ENCODE data around the gene IP6K2.
A peak's percentile ranks its signal among the peaks of the same experiment; 100 is the strongest.

Gene IP6K2

DNA sequence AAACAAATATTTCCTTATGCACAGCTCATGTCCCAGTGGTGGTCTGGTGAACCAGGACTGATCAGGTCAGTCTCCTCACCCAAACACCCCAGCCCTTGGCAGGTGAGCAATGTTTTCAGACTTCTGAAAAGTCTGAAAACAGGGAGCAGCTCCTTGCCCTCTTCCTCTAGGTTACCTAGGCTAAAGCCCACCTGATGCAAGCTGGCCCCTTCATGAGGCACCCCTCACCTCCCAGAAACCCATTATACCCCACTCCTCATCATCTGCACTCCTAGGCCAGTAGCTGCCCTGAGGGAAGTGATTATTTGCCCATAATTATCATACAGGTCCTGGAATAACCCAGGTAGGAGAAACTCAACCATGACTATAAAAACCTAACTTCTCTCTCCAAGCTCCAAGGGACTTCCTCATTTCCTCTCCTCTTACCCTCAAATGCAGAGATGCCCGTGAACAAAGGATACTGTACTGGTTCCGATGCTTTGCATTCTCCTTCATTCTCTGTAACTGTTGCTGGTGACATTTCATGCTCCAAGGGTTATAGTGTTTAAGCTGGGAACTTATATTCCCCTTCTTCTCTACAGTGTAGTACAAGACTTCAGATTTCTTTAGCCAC lies 26.1 kb downstream of the IP6K2 start:
- DNase-seq (ENCODE audit: low read depth in 2 of 2), result no peak

DNA sequence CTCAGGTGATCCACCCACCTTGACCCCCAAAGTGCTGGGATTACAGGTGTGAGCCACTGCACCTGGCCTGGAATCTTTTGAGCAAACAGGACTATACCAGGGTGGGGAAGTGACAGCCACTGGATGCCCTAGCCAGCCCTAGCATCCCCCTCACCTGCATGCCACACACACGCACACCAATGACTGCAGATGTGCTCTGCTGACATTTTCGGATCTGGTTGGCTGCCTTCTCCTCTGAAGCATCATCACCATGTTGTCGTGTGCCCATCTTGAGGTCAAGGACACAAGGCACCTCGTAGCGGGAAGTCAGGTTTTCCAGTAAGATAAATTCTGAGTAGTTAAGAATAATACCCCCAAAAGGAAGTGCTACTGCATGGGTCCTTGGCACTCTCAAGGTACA lies 27.6 kb downstream of the IP6K2 start:
- no peak for DNase-seq (ENCODE audit: low read depth in 2 of 2)

DNA sequence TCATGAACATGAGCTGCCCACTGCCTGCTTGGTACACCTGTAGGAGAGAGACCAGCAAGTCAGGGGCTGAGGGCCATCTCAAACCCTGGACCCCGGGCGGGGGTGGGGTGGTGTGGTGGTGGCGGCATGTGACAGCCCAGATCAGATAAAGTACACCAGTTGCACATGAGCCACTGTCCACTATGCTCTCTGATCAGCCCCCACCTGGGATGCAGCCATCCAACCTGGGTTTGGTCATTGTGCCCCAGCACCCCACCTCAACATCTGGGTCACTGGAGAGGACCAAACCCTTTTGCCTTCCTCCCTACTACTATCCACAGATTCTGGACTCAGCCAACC lies 28.3 kb downstream of the IP6K2 start:
- no peak for DNase-seq (ENCODE audit: low read depth in 2 of 2)

DNA sequence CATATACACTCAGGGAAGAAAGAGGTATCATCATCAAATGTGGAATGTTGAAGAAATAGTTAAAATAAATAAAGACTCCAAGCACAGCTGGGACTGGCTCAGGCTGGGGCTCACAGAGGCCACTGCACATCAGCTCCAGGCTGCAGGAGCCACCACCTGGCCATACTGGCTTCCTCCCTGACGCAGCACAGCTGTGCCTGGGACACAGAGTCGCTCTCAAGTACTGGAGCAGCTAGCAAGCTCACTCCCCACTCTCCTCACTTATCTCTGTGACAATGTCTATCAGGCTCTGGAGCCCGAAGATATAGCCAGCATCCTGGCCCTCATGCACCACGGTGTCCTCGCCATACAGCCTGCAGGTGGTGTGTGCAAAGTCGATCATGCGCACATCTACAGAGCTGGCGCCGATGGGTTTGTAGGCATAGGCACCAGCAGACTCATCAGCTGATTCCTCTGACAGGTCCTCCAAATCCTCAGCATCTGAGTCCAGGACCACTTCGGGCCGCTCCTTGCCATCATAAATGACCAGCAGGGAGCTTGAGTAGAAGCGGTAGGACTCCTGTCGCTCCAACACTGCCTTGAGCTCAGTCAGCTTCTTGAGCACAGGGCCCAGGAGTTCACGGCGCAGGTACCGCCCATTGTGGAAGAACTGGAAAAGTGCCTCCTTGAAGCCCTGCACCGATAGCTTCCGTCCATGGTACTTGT lies 28.8 kb downstream of the IP6K2 start:
- no peak for DNase-seq (ENCODE audit: low read depth in 2 of 2)

DNA sequence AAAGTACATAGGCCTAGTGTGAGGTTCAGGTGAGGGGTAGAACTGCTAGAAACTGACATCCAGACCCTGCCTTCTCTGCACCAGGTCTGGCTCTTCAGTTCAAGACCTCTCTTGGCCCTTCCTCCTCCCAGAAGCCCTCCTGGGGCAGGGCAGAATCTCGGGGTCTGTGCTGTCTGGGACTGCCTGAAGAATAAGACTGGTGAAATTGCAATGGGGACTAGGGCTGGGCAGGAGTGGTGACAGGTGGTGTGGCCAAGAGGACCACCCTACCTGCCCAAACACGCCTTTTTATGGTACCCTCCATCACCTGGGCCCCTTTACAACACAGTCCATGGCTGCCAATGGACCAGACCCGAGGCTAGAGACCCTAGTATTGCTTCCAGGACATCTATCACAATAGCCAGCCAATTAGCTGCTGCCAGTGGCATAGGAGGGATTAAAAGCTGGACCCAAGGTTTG lies 29.8 kb downstream of the IP6K2 start:
- DNase-seq (ENCODE audit: low read depth in 2 of 2), result no peak

DNA sequence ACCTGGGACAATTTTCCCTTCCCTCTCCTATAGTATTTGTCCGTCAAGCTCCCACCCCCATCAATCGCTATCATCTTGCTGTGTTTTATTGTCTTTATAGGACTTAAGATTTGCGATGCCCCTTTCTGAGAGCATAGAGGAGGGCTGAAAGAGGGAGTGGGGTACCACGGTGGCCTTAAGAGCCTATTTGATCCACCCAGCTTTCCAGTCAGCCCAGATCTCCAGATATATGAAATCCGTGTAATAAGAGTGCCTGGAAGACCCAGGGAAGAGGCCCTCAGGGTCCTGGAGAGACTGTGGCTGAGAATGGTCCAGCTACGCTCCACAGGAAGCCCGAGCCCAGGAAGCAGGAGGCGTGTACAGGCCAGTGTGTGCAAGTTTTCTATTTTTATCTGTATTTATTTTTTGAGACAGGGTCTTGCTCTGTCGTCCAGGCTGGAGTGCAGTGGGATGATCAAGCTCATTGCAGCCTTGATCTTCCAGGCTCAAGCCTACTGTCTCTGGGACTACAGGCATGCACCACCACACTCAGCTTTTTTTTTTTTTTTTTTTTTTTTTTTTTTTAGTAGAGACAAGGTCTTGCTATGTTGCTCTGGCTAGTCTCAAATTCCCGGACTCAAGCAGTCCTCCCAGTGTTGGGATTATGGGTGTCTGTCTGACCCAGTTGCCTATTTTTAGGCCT lies 30.3 kb downstream of the IP6K2 start:
- DNase-seq (ENCODE audit: low read depth in 2 of 2), result no peak

DNA sequence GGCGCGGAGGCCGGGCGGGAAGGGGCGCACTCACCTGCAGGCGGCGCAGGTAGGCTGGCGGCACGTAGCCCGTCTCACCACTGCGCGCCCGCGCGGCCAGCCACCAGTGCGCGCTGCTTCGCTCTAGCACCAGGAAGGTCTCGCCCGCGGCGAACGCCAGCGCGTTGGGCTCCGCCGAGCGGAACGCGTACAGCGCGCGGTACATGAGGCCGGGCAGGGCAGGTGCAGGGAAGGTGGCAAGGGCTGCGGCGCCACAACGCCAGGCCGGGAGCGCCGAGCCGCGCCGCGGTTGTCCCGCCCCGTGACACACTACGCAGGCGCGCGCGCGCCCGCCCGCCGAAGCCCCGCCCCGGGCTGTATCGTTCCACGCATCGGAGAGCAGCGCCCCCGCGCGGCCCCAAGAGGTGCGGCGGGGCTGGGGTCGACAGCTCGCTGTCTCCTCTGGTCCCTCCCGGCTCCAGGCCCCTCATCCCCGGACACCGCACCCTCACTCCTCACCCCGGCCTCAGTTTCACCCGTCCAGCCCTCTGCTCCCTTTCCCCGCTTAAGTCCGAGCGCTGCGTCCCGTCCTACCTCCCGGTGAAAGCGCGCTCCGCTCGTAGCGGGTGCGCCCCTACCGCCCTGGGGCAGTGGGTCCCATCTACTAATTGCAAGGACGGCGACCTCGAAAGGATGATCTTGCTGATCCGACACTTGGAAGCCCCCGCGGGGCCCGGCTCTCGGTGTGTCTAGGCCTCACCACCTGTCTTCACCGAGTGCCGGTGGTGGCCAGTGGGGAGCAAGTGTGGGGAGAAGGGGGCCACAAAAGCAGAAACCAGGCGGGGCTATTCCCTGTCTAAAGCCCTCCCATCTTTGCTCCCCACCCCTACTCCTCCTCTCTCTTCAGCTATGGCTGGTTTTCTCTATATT lies 31.2 kb downstream of the IP6K2 start, which contains the start of gene NCKIPSD:
Gene NCKIPSD, minus strand, starts transcription at position 313 of the 909 bp plus-strand sequence. Its CDS starts 108 bp downstream, at position 205.
- DNase-seq (ENCODE audit: low read depth in 2 of 2), result peak; percentile 76 to 89

DNA sequence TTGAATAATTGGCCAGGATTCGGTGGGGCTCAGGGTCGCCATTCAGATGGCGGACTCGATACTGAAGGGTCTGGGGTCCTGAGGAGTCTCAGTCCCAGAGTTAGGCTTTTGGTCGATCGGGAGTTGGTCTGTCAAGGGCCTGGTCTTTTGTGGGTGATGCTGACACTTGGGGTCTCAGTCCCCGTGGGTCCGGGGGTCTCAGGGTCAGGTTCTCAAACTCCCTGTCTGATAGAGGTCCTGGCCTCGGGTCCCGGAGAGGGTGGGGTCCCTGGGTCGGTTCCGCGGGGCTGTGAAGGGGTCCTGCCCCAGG lies 31.8 kb downstream of the IP6K2 start:
- DNase-seq (ENCODE audit: low read depth in 2 of 2), result no peak

DNA sequence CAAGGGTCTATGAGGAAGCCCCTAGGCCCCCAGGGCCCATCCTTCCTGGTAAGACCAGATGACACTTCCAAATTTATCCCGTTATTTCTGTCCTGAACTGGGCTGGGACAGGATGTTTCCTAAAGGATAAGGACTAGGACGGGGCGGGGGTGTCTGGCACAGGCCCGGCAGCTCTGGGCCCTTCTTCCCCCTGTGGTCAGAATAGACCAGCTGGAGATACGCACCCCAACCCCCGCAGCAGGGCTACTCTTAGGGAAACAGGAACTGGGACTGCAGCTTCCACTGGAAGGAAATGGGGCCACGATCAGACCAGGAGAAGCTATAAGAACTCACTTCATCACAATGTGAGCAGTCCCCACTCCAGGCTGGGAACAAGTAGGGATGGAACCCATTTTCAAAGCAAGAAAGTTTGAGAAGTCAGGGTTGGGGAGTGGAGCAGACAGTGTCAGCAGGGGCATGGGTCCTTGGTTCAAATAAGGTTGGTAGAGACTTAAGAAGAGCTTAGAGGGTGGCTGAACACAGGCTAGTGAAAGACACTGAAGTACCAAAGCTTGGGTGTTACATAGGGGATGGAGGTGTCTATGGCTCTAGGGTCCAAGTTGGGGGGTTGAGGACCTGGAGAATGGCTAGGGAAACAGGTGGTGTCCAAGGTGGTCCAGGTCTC lies 32.4 kb downstream of the IP6K2 start:
- DNase-seq (ENCODE audit: low read depth in 2 of 2), result no peak

DNA sequence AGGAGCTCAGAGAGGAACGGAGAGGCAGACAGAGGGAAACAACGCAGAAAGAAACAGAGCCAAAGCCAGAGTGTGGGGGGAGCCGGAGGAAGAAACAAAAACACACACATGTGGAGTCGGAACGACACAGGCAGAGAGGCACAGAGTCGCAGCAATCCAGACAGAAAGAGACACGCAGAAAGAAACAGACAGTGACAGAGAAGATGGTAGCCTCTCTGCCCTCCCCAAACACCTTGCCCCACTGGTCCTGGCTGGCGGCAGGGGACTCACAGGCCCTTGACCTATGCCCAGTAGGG lies 33.0 kb downstream of the IP6K2 start:
- no peak for DNase-seq (ENCODE audit: low read depth in 2 of 2)

DNA sequence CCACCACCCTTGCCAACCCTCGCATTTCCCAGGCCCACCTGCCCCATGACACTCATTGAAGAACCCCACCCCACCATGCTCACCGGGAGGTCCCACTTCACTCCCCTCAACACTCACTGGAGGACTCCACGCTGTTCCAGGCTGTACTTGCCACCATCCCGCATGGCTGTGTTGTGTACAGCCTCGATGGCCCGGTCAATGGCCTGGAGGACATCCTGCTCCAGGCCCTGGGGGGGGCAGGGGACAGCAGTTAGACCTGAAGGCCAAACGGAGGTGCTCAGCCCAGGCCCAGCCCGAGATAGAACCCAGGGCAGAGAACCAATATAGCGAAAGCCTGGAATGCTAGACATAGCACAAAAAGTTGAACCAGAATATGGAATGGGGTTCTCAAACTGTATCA lies 34.2 kb downstream of the IP6K2 start:
- DNase-seq (ENCODE audit: low read depth in 2 of 2), result no peak

DNA sequence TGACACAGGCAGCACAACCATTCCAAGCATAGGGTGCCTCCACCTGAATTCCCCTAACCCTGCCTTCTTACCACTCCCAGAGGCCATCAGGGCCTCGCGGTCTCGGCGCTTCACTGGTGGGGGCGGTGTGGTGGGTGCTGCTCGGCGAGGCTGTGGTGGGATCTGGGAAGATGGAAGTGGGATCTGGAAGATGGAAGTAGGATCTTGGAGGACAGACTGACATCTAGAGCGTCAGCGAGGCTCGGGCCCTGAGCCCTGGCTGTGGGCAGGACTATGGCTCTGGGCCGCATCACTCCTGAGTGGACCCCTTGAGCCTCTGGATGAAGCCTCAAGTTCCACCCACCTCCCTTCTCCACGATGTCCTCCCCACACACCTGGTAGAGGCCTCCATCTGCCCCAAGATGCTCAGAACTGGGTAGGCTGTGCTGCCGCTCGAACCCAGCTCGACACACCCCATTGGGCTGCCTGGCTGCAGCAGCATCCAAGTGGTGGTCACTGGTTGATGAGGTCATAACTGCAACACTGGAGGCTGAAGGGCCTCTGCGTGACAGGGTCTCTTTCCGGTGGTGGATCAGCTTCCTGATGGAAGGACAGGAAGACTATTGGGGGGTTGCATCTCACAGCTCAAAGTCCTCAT lies 34.9 kb downstream of the IP6K2 start:
- no peak for DNase-seq (ENCODE audit: low read depth in 2 of 2)

DNA sequence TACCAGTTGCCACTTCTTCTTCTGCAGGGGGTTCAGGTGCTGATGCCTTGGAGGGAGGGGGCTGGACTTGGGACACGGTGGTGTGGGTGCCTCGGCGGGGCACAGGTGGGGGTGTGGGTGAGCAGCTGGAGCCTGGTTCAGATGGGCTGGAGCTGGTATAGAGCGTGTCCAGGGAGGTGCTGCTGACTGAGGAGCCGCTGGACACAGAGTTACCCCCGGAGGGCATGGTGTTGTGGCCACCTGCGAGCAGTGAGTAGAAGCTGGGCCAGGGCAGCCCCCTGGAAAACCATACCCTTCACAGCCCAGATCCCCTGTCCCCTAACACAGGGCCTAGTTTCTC lies 35.5 kb downstream of the IP6K2 start:
- DNase-seq (ENCODE audit: low read depth in 2 of 2), result no peak

DNA sequence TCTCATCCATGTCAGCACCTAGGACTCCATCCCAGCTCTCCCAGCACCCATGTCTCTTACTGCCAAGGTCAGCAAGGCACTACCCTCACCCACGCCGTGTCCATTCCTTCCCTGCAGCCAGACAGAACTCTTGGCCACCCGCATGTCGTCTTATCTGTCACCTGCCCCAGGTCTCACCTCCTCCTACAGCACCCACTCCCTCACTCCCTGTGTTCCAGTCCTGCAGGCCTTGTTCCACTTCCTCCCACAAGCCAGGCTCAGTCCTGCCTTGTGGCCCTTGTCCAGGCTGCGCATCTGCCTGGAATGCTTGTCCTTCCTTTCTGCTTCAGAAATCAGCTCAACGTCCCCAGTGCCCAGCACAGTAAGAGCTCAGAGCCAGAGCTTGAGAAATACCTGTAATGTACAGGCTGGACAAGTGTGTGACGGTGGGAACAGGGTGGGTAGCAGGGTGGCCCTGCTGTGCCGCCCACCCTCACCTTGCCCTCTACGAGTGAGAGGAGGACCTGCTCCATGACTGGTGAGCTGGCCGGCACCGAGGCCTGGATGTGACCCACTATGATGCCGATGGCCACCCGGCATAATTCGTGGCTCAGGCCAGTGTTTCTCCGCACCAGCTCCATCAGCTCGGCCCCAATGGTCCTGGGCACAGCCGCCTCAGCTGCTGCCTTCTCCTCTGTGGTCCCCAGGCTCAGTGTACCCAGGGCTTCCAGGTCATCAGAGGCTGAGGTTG lies 36.0 kb downstream of the IP6K2 start:
- no peak for DNase-seq (ENCODE audit: low read depth in 2 of 2)

DNA sequence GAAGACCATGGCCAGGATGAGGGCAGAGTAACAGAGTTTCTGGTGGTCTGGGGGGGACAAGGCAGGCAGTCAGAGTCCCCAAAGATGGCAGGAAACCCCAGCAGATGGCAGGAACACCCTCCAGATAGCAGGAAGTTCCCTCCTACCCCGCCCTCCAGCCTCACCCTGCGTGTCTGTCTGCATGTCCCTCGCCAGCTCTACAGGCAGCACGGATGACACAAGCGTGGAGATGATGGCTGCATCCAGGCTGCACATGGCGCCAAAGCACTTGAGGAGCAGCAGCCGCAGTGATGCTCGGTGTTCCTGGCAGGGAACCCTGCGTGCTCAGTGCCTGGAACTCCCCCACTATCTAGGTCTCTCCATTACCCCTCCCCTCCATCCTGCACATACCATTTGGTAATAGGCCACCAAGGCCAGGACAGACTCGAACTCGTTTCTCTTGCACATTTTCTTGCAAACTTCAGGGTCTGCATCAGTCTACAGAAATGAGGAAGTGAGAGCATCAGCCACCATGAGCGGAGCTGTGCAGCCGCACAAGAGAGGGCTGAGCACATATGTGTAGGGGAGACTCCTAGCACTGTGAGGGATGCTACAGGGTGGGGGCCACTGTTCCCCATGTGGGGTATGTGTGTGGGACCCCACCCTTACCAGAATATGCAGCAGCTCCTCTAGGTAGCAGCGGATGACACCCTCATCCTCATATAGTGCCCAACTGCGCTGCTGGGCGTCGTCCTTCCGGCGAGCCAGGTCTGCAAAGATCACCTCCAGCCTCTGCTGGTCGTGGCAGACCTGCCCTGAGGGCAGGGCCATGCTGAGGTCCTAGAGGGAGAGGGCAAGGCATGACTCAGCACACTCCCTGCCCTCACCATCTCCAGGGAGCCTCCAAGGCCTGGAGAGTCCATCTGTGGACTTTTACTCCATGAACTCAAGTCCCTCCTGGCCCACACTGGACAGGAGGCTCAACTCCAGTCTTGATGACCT lies 37.3 kb downstream of the IP6K2 start:
- DNase-seq (ENCODE audit: low read depth in 2 of 2), result no peak

DNA sequence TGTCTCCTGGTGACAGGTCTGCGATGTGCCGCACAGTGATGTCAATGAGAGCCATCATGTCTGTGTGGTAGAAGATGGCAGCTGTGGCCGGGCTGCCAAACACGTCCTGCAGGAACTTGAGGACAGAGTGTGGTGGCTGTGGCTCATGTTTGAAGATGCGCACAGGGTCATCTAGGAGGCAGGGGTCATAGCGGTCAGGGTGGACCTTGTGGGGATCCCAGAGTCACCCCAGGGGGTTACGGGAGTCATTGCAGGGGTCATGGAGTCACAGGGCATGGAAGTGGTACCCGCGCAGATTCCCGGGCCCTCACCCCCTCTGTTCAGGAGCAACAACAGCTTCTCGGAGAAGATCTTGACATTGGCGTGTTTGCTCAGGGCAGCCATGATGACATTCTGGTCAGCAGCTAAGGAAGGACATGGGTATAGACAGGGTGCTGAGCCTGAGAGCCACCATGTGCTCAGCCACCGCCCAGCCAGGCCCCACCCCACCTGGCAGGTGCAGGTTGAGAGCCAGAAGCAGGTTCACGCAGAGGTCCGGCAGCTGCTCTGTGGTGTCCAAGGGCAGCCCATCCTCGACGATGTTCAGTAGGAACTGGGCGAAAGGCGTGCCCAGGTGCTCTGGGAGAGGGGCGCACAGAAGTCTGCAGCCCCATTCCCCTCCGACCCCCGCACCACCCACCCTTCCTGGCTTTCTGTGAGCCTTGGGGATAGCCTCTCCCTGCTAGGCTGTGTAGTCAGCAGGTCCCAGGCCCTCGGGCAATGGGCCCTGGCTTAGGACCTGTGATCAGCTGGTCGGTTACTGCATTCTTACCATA lies 38.2 kb downstream of the IP6K2 start:
- DNase-seq (ENCODE audit: low read depth in 2 of 2), result no peak

DNA sequence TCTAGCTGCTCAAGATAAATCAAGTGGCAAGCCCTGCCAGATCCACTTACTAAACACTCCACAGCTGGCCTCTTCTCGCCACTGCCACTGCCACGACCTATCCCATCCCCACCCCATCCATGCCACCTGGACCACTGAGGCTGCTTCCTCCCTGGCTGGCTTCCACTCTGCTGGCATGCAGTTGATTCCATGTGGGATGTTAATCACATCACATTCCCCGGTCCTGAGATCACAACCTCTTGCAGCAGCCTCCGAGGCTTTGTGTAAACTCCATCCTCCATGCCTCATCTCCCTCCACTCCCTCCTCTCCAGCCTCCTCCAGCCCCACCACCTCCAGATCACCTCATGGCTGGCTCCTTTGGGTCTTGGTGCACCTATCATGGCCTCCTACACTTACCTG lies 39.0 kb downstream of the IP6K2 start:
- no peak for DNase-seq (ENCODE audit: low read depth in 2 of 2)

DNA sequence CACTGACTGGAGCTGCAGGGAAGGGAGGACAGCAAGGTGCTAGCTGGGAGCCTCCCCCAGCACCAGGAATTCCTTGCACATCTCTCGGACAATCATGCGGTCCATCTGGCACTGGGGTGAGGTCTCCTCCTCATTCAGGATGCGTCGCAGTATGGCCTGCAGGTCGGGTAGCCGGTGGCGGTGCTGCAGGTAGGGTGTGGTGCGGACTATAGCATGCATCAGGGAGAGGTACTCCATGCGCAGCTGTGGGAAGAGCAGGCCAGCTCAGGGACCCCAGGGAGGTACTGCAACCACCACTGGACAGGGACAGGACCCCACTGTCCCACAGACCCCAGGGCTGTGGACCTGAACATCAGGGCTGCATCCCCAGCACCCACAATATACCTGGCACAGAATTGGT lies 42.5 kb downstream of the IP6K2 start:
- no peak for DNase-seq (ENCODE audit: low read depth in 2 of 2)

DNA sequence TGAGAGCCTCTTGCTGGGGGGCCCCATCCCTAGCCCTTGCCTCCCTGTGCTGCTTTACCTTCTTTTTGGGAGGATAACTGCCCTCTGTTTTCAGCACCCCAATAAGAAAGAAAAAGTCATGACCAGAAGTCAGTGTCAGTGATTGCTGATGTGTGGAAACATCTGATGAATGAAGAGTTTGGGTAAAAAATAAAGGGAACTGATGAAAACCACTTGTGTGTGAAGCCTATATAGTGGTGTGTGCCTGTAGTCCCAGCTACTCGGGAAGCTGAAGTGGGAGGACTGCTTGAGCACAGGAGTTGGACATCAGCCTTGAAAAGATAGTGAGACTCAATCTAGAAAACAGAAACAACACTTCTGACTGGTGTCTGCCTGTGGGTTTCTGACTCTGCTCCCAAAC lies 44.5 kb downstream of the IP6K2 start:
- no peak for DNase-seq (ENCODE audit: low read depth in 2 of 2)

All from activated CD8-positive, alpha-beta memory T cell treated with anti-CD3 and anti-CD28 coated beads for 4 hours (primary cell).